Ishikawa (cell line): Measurements from ENCODE around the gene MRPL27.

Source experiments
- CEBPB ChIP-seq: IDR thresholded peaks from 2 replicates; pipeline ENCODE4 v1.6.1; 2012
- CREB1 ChIP-seq: IDR thresholded peaks from 2 replicates; pipeline ENCODE4 v1.6.1; 2012; ENCODE audit warnings: low read depth
- EGR1 ChIP-seq: IDR thresholded peaks from 2 replicates; pipeline ENCODE4 v1.6.1; 2012
- EP300 ChIP-seq: IDR thresholded peaks from 2 replicates; pipeline ENCODE4 v1.6.1; 2012; ENCODE audit warnings: borderline replicate concordance
- FOXM1 ChIP-seq: IDR thresholded peaks from 2 replicates; pipeline ENCODE4 v1.6.1; 2012; ENCODE audit warnings: low read depth, borderline replicate concordance
- MAX ChIP-seq: IDR thresholded peaks from 2 replicates; pipeline ENCODE4 v1.6.1; 2012
- NFIC ChIP-seq: IDR thresholded peaks from 2 replicates; pipeline ENCODE4 v1.6.1; 2012
- RAD21 ChIP-seq: IDR thresholded peaks from 2 replicates; pipeline ENCODE4 v1.6.1; 2012; ENCODE audit warnings: low read depth
- REST ChIP-seq: IDR thresholded peaks from 2 replicates; pipeline ENCODE4 v1.6.1; 2012; ENCODE audit warnings: low read depth, mild to moderate bottlenecking
- TAF1 ChIP-seq: IDR thresholded peaks from 2 replicates; pipeline ENCODE4 v1.6.1; 2012; ENCODE audit warnings: low read depth, mild to moderate bottlenecking
- TCF12 ChIP-seq: IDR thresholded peaks from 2 replicates; pipeline ENCODE4 v1.6.1; 2012; ENCODE audit warnings: low read depth
- TEAD4 ChIP-seq: IDR thresholded peaks from 2 replicates; pipeline ENCODE4 v1.6.1; 2012
- USF1 ChIP-seq: IDR thresholded peaks from 2 replicates; pipeline ENCODE4 v1.6.1; 2012
- YY1 ChIP-seq: IDR thresholded peaks from 2 replicates; pipeline ENCODE4 v1.6.1; 2012; ENCODE audit warnings: low read depth
- ZBTB7A ChIP-seq: IDR thresholded peaks from 2 replicates; pipeline ENCODE4 v1.6.1; 2012; ENCODE audit warnings: low read depth

Gene MRPL27

DNA sequence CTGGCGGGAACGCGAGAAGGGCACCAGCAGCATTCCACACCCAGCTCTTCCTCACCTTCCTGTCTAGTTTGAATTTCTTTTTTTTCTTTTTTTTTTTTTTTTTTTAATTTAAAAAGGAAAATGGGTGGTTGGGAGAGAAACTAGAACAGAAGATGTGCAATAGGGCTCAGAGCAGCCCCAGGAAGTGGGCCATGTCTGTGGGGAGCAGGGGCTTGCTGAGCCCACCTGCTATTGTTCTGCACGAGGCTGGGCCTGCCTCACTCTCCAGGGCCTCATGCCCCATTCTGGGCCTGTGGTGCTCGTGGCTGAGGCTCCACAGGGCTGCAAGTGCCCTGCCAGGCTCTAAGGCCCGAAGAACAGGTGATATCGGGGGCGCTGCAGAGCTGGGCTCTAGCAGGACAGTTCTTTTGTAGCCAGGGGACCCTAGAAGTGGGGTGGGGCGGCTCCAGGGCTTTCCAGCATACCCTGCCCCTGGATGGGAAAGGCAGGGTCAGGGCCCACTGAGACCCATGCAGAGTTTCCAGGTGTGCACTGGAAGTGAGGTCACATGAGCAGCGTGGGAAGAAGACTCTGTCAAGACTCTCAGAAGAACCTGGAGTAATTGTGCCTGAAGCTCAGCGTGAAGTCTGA is 12.4 kb downstream of the MRPL27 start:
- TF ChIP-seq TAF1 = no peak
- TF ChIP-seq NFIC = no peak
- no peak for TF ChIP-seq USF1
- no peak for TF ChIP-seq YY1

- TF ChIP-seq MAX (no peak), NFIC (no peak), USF1 (no peak), EP300 (no peak), FOXM1 (no peak), YY1 (no peak)
Observed at GRCh38 chr17:50359998-50360461, 13.0 kb downstream of the MRPL27 start.

GRCh38 chr17:50359005-50359699 is 13.8 kb downstream of the MRPL27 start:
- TF ChIP-seq CREB1 (no peak), USF1 (peak; percentile 74)

GRCh38 chr17:50358177-50358576 is 14.8 kb downstream of the MRPL27 start:
- TF ChIP-seq USF1 (no peak), EGR1 (no peak), MAX (no peak), NFIC (no peak), FOXM1 (no peak), CREB1 (no peak), TAF1 (no peak), TEAD4 (no peak), CEBPB (no peak), EP300 (no peak), TCF12 (no peak)

GRCh38 chr17:50356892-50357510 is 16.0 kb downstream of the MRPL27 start:
- no peak for TF ChIP-seq RAD21
- no peak for TF ChIP-seq EP300
- TF ChIP-seq EGR1 = no peak
- TF ChIP-seq TAF1 = no peak
- no peak for TF ChIP-seq ZBTB7A
- TF ChIP-seq MAX = no peak
- TF ChIP-seq NFIC = no peak

DNA sequence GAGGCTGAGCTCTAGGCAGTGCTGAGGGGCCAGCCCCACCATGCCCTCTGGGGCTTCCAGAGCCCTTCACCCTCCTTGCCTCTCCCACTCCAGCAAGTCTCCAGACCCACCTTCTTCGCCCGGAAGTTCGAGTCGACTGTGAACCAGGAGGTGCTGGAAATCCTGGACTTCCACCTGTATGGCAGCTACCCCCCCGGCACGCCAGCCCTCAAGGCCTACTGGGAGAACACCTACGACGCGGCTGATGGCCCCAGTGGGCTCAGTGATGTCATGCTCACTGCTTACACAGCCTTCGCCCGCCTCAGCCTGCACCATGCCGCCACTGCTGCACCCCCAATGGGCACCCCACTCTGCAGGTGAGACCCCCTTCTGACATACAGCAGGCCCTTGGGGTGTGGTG is 16.6 kb downstream of the MRPL27 start:
- TF ChIP-seq EGR1 (no peak), TCF12 (no peak), YY1 (no peak), TEAD4 (no peak)

DNA sequence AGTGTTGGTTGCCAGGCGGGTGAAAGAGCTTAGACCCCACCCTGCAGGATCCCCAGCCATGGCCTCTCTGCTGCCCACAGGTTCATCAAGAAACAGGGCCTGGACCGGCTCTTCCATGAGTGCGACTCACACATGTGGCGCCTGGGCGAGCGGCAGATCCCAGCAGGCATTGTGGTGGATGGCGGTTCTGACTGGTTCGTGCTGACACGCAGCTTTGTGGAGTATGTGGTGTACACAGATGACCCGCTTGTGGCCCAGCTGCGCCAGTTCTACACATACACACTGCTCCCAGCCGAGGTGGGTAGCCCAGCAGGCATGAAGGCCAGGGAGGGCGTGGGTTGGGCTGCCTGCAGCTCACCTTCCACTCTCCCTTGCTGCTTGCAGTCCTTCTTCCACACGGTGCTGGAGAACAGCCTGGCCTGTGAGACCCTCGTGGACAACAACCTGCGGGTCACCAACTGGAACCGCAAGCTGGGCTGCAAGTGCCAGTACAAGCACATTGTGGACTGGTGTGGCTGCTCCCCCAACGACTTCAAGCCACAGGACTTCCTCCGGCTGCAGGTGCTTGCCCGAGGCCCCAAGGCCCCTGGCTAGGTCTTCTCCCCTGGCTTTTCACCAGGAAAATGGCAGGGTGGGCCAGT is 17.2 kb downstream of the MRPL27 start:
- TF ChIP-seq TCF12 = no peak
- TF ChIP-seq RAD21 = no peak
- no peak for TF ChIP-seq CEBPB
- no peak for TF ChIP-seq MAX
- TF ChIP-seq ZBTB7A = no peak
- no peak for TF ChIP-seq FOXM1
- TF ChIP-seq EP300 = no peak
- no peak for TF ChIP-seq TAF1
- no peak for TF ChIP-seq NFIC
- TF ChIP-seq YY1 = no peak
- TF ChIP-seq TEAD4 = no peak
- no peak for TF ChIP-seq CREB1
- no peak for TF ChIP-seq USF1
- no peak for TF ChIP-seq REST
- TF ChIP-seq EGR1 = no peak
